Stromal cell of bone marrow (primary cell): ENCODE results near the gene WRNIP1.

Experiments used
- DNase-seq: peaks from one replicate; pipeline ENCODE4 v3.0.0-alpha.2; 2012; ENCODE audit warnings: low read depth

The WRNIP1 gene

GRCh38 chr6:2763345-2763841 is 1.8 kb upstream of the WRNIP1 start:
- DNase-seq: no peak

- DNase-seq: no peak
Observed at GRCh38 chr6:2763876-2764540, 1.2 kb upstream of the WRNIP1 start.

GRCh38 chr6:2764610-2765165 is 505 bp upstream of the WRNIP1 start:
- DNase-seq: peak; percentile 74

GRCh38 chr6:2765896-2766766 is 938 bp downstream of the WRNIP1 start:
- DNase-seq: no peak

- DNase-seq: no peak
Observed at GRCh38 chr6:2766767-2767656, 1.8 kb downstream of the WRNIP1 start.

GRCh38 chr6:2767657-2768524 is 2.7 kb downstream of the WRNIP1 start:
- DNase-seq: no peak

- DNase-seq: no peak
Observed at GRCh38 chr6:2768696-2769095, 3.5 kb downstream of the WRNIP1 start.

GRCh38 chr6:2770171-2770570 is 5.0 kb downstream of the WRNIP1 start:
- no peak for DNase-seq

GRCh38 chr6:2771079-2771478 is 5.9 kb downstream of the WRNIP1 start:
- DNase-seq: no peak

- DNase-seq: no peak
Observed at GRCh38 chr6:2772840-2773239, 7.6 kb downstream of the WRNIP1 start.

- no peak for DNase-seq
Observed at GRCh38 chr6:2773449-2773848, 8.3 kb downstream of the WRNIP1 start.

- no peak for DNase-seq
Observed at GRCh38 chr6:2775003-2775402, 9.8 kb downstream of the WRNIP1 start.

- no peak for DNase-seq
Observed at GRCh38 chr6:2777249-2777648, 12.1 kb downstream of the WRNIP1 start.

- DNase-seq: no peak
Observed at GRCh38 chr6:2780102-2780737, 15.0 kb downstream of the WRNIP1 start.

- DNase-seq: no peak
Observed at GRCh38 chr6:2781685-2782355, 16.6 kb downstream of the WRNIP1 start.

- DNase-seq: no peak
Observed at GRCh38 chr6:2782356-2782708, 17.1 kb downstream of the WRNIP1 start.

GRCh38 chr6:2782825-2783187 is 17.6 kb downstream of the WRNIP1 start:
- no peak for DNase-seq

- DNase-seq: no peak
Observed at GRCh38 chr6:2783188-2783963, 18.2 kb downstream of the WRNIP1 start.

GRCh38 chr6:2784061-2784460 is 18.9 kb downstream of the WRNIP1 start:
- no peak for DNase-seq
